ENCODE results near the gene LMF1.
"Not testable (repeated sequence)": the region's sequence is repeated elsewhere in the genome, so short reads cannot be mapped to it uniquely, and the experiment has no call there.

GRCh38 chr16:858971-859370 is 111.8 kb downstream of the LMF1 start:
- TF ChIP-seq FOXK2 (IDR thresholded peaks at IDR 0.05); ZNF367 (CRISPR knock-in tag; IDR thresholded peaks at IDR 0.05; ENCODE audit: borderline replicate concordance); HDAC2 (CRISPR knock-in tag; IDR thresholded peaks at IDR 0.05); ZBTB1 (CRISPR knock-in tag; IDR thresholded peaks at IDR 0.05; ENCODE audit: borderline replicate concordance); TBL1XR1 (IDR thresholded peaks at IDR 0.05; ENCODE audit: borderline replicate concordance, low read length, partially characterized antibody); ZNF441 (CRISPR knock-in tag; IDR thresholded peaks at IDR 0.05; ENCODE audit: borderline replicate concordance); SRF (IDR thresholded peaks at IDR 0.05; ENCODE audit: low read depth, low read length); SP2 (CRISPR knock-in tag; IDR thresholded peaks at IDR 0.05); ZUFSP (CRISPR knock-in tag; IDR thresholded peaks at IDR 0.05; ENCODE audit: borderline replicate concordance); CHD2 (IDR thresholded peaks at IDR 0.05; ENCODE audit: low read depth, low read length); GABPA (IDR thresholded peaks at IDR 0.05; ENCODE audit: low read depth, low read length); GABPA (CRISPR knock-in tag; IDR thresholded peaks at IDR 0.05; ENCODE audit: low read depth); ELF1 (CRISPR knock-in tag; IDR thresholded peaks at IDR 0.05); PCBP2 (optimal IDR thresholded peaks at IDR 0.05; ENCODE audit: low read depth, low read length, poor library complexity, severe bottlenecking): not testable (repeated sequence)

Data from HepG2 (cell line).